ENCODE results near the gene EVC. TPM values are rescaled to one million over a fixed set of nuclear protein-coding genes. Genes with fewer than 3 reads are reported as not detected.

EVC gene
- total and polyA plus RNA-seq, 2 donors from 2014 or later, result 7.8 to 159 TPM

DNA sequence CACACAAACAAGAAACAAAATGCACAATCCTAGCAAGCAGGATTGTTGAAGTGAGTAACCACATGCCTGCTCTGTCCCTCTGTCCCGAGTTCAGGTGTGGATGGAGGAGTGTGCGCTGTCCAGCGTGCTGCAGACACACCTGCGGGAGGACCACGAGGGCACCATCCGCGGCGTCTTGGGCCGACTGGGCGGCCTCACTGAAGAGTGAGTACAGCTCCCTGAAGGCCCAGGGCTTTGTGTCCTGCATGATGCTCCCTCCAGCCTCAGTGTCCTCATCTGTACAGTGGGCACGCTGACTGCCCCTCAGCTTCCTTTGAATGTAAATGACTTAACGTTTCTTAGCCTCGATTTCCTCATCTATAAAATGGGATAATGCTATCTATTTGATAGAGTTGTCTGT, 82.5 kb downstream of the EVC start:
- no peaks in the 10 kb centered on the region for H3K4me1 ChIP-seq (ENCODE audit: control insufficient read depth in 2 of 3, insufficient read depth in 2 of 3, low read depth in 1 of 3, low read length in 3 of 3)
- no peak overlapping the region for H3K4me3 ChIP-seq (ENCODE audit: low read length in 3 of 3)
- H3K27me3 ChIP-seq (ENCODE audit: control insufficient read depth, insufficient read depth, low read length), result no peaks in the 10 kb centered on the region
- H3K36me3 ChIP-seq (ENCODE audit: control insufficient read depth in 2 of 3, insufficient read depth in 3 of 3, low read length in 3 of 3), result peaks cover 6 to 29% (median 9%) of the 10 kb centered on the region in 3 donors
- no peak overlapping the region for H3K27ac ChIP-seq (ENCODE audit: low read depth in 2 of 2, low read length in 2 of 2)
- DNase-seq (peak in 1 of 5 donors; percentile 40), FAIRE-seq (no peak)
- TF ChIP-seq, protein P1, sequence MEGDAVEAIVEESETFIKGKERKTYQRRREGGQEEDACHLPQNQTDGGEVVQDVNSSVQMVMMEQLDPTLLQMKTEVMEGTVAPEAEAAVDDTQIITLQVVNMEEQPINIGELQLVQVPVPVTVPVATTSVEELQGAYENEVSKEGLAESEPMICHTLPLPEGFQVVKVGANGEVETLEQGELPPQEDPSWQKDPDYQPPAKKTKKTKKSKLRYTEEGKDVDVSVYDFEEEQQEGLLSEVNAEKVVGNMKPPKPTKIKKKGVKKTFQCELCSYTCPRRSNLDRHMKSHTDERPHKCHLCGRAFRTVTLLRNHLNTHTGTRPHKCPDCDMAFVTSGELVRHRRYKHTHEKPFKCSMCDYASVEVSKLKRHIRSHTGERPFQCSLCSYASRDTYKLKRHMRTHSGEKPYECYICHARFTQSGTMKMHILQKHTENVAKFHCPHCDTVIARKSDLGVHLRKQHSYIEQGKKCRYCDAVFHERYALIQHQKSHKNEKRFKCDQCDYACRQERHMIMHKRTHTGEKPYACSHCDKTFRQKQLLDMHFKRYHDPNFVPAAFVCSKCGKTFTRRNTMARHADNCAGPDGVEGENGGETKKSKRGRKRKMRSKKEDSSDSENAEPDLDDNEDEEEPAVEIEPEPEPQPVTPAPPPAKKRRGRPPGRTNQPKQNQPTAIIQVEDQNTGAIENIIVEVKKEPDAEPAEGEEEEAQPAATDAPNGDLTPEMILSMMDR (IDR thresholded peaks at IDR 0.05; ENCODE audit: borderline replicate concordance, extremely low read depth, insufficient read depth), result no peak
- no peaks in the 10 kb centered on the region for H3K9me3 ChIP-seq (ENCODE audit: control insufficient read depth in 2 of 3, insufficient read depth in 1 of 3, low read length in 3 of 3)
- intact Hi-C loops (cut with DNase I), result no loop called here
- no peak overlapping the region for H3K9ac ChIP-seq (ENCODE audit: low read length in 3 of 3)

DNA sequence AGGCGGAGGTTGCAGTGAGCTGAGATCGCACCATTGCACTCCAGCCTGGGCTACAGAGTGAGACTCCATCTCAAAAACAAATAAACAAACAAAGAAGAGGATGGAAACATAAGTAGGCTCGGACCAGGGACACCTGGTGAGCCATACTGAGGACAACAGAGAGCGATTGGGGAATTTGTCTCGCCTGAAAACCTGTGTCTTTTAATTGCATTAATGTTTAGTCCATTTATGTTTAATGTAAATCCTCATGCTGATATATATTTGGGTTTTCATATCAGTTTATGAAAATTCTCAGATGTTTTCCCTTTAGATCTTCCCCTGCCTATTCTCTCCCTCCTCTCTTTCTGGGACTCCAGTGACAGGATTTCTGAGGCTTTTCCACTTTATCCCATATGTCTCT, 84.6 kb downstream of the EVC start:
- intact Hi-C loops (cut with DNase I), result no loop called here
- Histone ChIP-seq H3K4me3 (ENCODE audit: low read length in 3 of 3) (no peak overlapping the region), H3K4me1 (ENCODE audit: control insufficient read depth in 2 of 3, insufficient read depth in 2 of 3, low read depth in 1 of 3, low read length in 3 of 3) (no peaks in the 10 kb centered on the region), H3K27me3 (ENCODE audit: control insufficient read depth, insufficient read depth, low read length) (no peaks in the 10 kb centered on the region), H3K9ac (ENCODE audit: low read length in 3 of 3) (no peak overlapping the region), H3K9me3 (ENCODE audit: control insufficient read depth in 2 of 3, insufficient read depth in 1 of 3, low read length in 3 of 3) (no peaks in the 10 kb centered on the region), H3K27ac (ENCODE audit: low read depth in 2 of 2, low read length in 2 of 2) (no peak overlapping the region), H3K36me3 (ENCODE audit: control insufficient read depth in 2 of 3, insufficient read depth in 3 of 3, low read length in 3 of 3) (peaks cover 6 to 26% (median 16%) of the 10 kb centered on the region in 3 donors)
- DNase-seq (no peak), FAIRE-seq (no peak)
- TF ChIP-seq, protein P1 (IDR thresholded peaks at IDR 0.05; ENCODE audit: borderline replicate concordance, extremely low read depth, insufficient read depth), result no peak

DNA sequence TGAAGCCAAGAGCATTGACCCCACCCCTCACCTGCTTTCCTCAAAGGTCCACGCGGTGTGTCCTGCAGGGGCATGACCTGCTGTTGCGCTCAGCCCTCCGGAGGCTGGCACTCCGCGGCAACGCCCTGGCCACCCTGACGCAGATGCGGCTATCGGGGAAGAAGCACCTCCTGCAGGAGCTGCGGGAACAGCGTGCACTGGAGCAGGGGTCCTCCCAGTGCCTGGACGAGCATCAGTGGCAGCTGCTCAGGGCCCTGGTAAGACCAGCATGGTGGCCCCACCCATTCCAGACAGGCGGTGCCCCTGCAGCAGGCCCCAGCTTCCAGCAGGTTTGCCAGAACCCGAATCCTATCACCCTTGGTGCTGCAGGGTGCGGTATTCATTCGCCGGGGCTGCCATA, 86.0 kb downstream of the EVC start:
- TF ChIP-seq, protein P1 (IDR thresholded peaks at IDR 0.05; ENCODE audit: borderline replicate concordance, extremely low read depth, insufficient read depth), result no peak

DNA sequence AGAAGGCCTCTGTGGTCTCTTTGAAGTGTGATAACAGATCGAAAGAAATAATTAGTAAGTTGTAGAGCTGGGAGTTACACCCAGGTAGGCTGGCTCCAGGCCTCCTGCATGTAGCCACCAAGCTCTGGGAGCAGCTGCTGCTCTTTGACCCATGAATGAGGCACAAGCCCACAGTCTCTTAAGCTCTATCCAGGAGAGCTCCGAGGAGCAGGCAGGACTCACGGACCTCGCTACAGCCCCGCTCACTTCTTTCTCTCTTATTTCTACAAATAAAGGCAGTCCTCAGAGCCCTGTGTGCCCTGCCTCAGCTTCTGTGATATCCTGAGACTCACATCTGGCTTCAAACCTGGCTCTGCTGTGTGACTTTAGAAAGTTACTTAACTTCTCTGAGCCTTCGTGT, 86.9 kb downstream of the EVC start:
- Histone ChIP-seq H3K27me3 (ENCODE audit: control insufficient read depth, insufficient read depth, low read length) (no peaks in the 10 kb centered on the region), H3K27ac (ENCODE audit: low read depth in 2 of 2, low read length in 2 of 2) (no peak overlapping the region), H3K9ac (ENCODE audit: low read length in 3 of 3) (no peak overlapping the region), H3K4me3 (ENCODE audit: low read length in 3 of 3) (no peak overlapping the region), H3K36me3 (ENCODE audit: control insufficient read depth in 2 of 3, insufficient read depth in 3 of 3, low read length in 3 of 3) (peaks cover 8 to 40% (median 20%) of the 10 kb centered on the region in 3 donors), H3K9me3 (ENCODE audit: control insufficient read depth in 2 of 3, insufficient read depth in 1 of 3, low read length in 3 of 3) (no peaks in the 10 kb centered on the region), H3K4me1 (ENCODE audit: control insufficient read depth in 2 of 3, insufficient read depth in 2 of 3, low read depth in 1 of 3, low read length in 3 of 3) (no peaks in the 10 kb centered on the region)
- FAIRE-seq (no peak), DNase-seq (no peak)
- TF ChIP-seq, protein P1 (IDR thresholded peaks at IDR 0.05; ENCODE audit: borderline replicate concordance, extremely low read depth, insufficient read depth), result no peak
- intact Hi-C loops (cut with DNase I), result no loop called here

More for the DNA sequence above, 86.0 kb downstream of the EVC start:
- Histone ChIP-seq H3K27ac (ENCODE audit: low read depth in 2 of 2, low read length in 2 of 2) (no peak overlapping the region), H3K4me1 (ENCODE audit: control insufficient read depth in 2 of 3, insufficient read depth in 2 of 3, low read depth in 1 of 3, low read length in 3 of 3) (no peaks in the 10 kb centered on the region), H3K4me3 (ENCODE audit: low read length in 3 of 3) (no peak overlapping the region), H3K27me3 (ENCODE audit: control insufficient read depth, insufficient read depth, low read length) (no peaks in the 10 kb centered on the region), H3K9ac (ENCODE audit: low read length in 3 of 3) (no peak overlapping the region), H3K36me3 (ENCODE audit: control insufficient read depth in 2 of 3, insufficient read depth in 3 of 3, low read length in 3 of 3) (peaks cover 6 to 31% (median 18%) of the 10 kb centered on the region in 3 donors), H3K9me3 (ENCODE audit: control insufficient read depth in 2 of 3, insufficient read depth in 1 of 3, low read length in 3 of 3) (no peaks in the 10 kb centered on the region)
- DNase-seq, result no peak
- intact Hi-C loops (cut with DNase I), result no loop called here
- no peak for FAIRE-seq
